ENCODE results near the gene CLTB. TPM values are rescaled to one million over a fixed set of nuclear protein-coding genes. Genes with fewer than 3 reads are reported as not detected.

CLTB gene
- total and polyA plus RNA-seq, 2 of the 13 experiments (the other 11 are each of a cell fraction or from before 2014, with no cell fraction given), result 23.3 to 33.8 TPM

GRCh38 chr5:176353533-176353932 lies 62.8 kb downstream of the CLTB start:
- Histone ChIP-seq H4K20me1 (ENCODE audit: insufficient read depth, low read length) (peaks cover 18% of the 10 kb centered on the region), H3K4me1 (ENCODE audit: insufficient read depth, low read length) (peaks cover 11% of the 10 kb centered on the region), H3K36me3 (replicated peaks in 1 of 2; ENCODE audit: control insufficient read depth in 1 of 2, insufficient read depth in 2 of 2, low read length in 2 of 2) (peaks cover 33 to 89% of the 10 kb centered on the region in 2 experiments), H3K4me3 (replicated peaks in 1 of 3; ENCODE audit: insufficient read depth in 1 of 3, low read depth in 2 of 3, low read length in 3 of 3) (no peak overlapping the region), H3K79me2 (ENCODE audit: insufficient read depth, low read length) (peaks cover 44% of the 10 kb centered on the region), H3K27ac (ENCODE audit: extremely low read length, insufficient read depth, low read length) (no peak overlapping the region), H2AFZ (ENCODE audit: low read length) (no peak overlapping the region), H3K4me2 (ENCODE audit: low read depth, low read length) (no peak overlapping the region), H3K27me3 (ENCODE audit: control insufficient read depth in 1 of 2, insufficient read depth in 2 of 2, low read length in 2 of 2) (no peaks in the 10 kb centered on the region), H3K9me3 (ENCODE audit: low read length) (no peaks in the 10 kb centered on the region), H3K9ac (ENCODE audit: insufficient read depth, low read depth, low read length) (no peak overlapping the region)
- FAIRE-seq (no peak), ATAC-seq (no peak), DNase-seq (ENCODE audit: low spot score) (no peak)
- WGBS (ENCODE audit: low lambda C conversion rate), result 96% methylated on average over 4 of the region's 4 CpGs
- TF ChIP-seq YY1 (IDR thresholded peaks at IDR 0.05; ENCODE audit: insufficient read depth, insufficient replicate concordance, low read depth, low read length) (no peak), ZNF720 (CRISPR knock-in tag; IDR thresholded peaks at IDR 0.05) (no peak), GATAD2A (CRISPR knock-in tag; IDR thresholded peaks at IDR 0.05) (no peak), ZNF484 (CRISPR knock-in tag; IDR thresholded peaks at IDR 0.05; ENCODE audit: borderline replicate concordance, low read depth) (no peak), CREM (IDR thresholded peaks at IDR 0.05) (no peak), CREM (CRISPR knock-in tag; IDR thresholded peaks at IDR 0.05) (no peak), ZFP41 (CRISPR knock-in tag; IDR thresholded peaks at IDR 0.05; ENCODE audit: borderline replicate concordance) (no peak), ONECUT2 (CRISPR knock-in tag; IDR thresholded peaks at IDR 0.05) (no peak), E2F2 (CRISPR knock-in tag; IDR thresholded peaks at IDR 0.05; ENCODE audit: borderline replicate concordance) (no peak), FOXK1 (CRISPR knock-in tag; IDR thresholded peaks at IDR 0.05; ENCODE audit: borderline replicate concordance, low read depth) (no peak), ZNF552 (CRISPR knock-in tag; IDR thresholded peaks at IDR 0.05; ENCODE audit: borderline replicate concordance) (no peak), FOXP1 (IDR thresholded peaks at IDR 0.05) (no peak), FOXP1 (CRISPR knock-in tag; IDR thresholded peaks at IDR 0.05) (no peak), ZNF329 (CRISPR knock-in tag; IDR thresholded peaks at IDR 0.05; ENCODE audit: low read depth) (no peak), RARG (CRISPR knock-in tag; IDR thresholded peaks at IDR 0.05; ENCODE audit: low read depth) (no peak), ZNF766 (CRISPR knock-in tag; IDR thresholded peaks at IDR 0.05; ENCODE audit: borderline replicate concordance) (no peak), ZSCAN5A (CRISPR knock-in tag; IDR thresholded peaks at IDR 0.05; ENCODE audit: borderline replicate concordance) (no peak)
- ChIA-PET CTCF (ENCODE audit: low intra/inter-chr PET ratio, low total read pairs) (no interaction called here), POLR2A (interaction anchor here (0.9 to 3.3 kb wide), 3 partner anchors 8 to 184 kb away, joined by 3 to 16 read pairs (median 3); partner anchors contain the start of genes KIAA1191 and RNF44)
- no TSS peak for BruUV-seq (replicated peaks)
- in situ Hi-C loops (cut with HindIII; ENCODE audit: extremely low pct_ligation_motif_present, low pct_unique_long_range_greater_than_20kb) (no loop called here), intact Hi-C loops (cut with micrococcal nuclease; ENCODE audit: unreplicated experiment) (no loop called here)

Data from HepG2 (cell line).